GM18507 (cell line): ENCODE results near the gene SLC6A8.

Source experiments
- DNase-seq: peaks from one replicate; pipeline ENCODE4 v3.0.0; 2011; ENCODE audit warnings: low read depth; ENCODE audit not compliant: insufficient read length; ENCODE audit errors: extremely low spot score
- FAIRE-seq: peaks from 2 replicates; lab custom pipeline; 2011; peaks lifted over from hg19 to GRCh38; lab: Jason Lieb, UNC

The SLC6A8 gene

DNA sequence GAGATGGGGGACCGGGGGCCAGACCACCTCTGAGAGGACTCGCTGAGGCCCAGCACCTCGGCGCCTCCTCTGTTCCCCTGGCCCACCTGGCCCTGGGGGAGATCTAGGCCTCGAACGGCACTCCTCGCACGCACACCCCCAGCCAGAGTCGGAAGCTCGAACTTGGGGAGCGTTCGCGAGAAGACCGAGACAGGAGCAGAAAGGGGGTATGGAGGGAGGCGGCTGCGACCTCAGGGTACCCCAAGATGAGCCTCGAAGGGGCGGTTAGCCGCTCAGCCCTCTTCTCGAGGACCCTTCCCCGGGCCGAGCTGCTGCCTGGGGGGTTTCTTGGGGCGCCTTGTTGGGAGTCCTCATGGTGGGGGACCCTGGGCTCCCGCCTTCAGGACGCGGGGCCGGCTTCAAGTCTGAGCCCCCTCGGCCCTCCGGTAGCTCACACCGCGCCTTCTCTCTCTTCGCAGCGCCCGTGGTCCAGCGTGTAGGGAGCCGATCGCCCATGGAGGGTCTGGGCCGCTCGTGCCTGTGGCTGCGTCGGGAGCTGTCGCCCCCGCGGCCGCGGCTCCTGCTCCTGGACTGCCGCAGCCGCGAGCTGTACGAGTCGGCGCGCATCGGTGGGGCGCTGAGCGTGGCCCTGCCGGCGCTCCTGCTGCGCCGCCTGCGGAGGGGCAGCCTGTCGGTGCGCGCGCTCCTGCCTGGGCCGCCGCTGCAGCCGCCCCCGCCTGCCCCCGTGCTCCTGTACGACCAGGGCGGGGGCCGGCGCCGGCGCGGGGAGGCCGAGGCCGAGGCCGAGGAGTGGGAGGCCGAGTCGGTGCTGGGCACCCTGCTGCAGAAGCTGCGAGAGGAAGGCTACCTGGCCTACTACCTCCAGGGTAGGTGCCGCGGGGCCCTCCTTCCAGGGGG, 40.0 kb upstream of the SLC6A8 start:
- no peak for FAIRE-seq

DNA sequence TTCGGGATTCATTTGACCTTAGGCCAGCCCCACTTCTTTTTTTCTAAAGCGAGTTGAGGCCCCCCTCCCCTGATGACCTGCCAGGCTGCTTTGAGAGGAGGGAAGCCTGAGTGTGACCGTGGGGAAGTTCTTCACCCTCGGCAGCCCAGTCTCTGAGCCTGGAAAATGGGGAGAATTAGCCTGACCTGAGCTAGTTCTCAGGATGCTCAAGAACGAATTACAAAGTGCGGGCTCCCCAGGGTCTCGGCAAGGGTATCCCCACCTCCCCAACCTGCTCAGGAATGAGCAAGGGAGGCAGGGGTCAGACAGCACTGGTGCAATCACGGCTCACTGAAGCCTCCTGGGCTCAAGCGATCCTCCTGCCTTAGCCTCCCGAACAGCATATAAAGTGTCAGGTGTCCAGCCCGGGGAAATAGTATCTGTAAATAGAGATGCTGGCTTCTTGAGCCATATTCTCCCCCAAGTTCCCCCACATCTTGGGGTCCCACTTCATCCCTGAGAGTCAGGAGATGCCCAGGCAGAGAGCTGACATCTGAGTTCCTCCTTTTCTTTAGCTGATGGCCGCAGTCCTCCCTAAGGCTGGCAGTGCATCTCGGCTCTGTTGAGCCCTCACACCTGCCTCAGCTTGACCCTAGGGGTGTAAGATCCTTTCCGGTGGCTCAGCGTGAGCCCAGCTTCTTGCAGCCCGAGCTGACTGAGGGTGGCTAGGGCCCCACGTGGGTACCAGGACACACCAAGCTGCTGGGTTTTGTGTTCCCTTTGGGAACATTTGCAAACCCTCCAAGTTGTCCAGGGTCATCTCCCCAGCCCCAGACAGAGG, 39.2 kb upstream of the SLC6A8 start:
- no peak for FAIRE-seq
- no peak for DNase-seq

More for the DNA sequence above, 40.0 kb upstream of the SLC6A8 start:
- DNase-seq: no peak

DNA sequence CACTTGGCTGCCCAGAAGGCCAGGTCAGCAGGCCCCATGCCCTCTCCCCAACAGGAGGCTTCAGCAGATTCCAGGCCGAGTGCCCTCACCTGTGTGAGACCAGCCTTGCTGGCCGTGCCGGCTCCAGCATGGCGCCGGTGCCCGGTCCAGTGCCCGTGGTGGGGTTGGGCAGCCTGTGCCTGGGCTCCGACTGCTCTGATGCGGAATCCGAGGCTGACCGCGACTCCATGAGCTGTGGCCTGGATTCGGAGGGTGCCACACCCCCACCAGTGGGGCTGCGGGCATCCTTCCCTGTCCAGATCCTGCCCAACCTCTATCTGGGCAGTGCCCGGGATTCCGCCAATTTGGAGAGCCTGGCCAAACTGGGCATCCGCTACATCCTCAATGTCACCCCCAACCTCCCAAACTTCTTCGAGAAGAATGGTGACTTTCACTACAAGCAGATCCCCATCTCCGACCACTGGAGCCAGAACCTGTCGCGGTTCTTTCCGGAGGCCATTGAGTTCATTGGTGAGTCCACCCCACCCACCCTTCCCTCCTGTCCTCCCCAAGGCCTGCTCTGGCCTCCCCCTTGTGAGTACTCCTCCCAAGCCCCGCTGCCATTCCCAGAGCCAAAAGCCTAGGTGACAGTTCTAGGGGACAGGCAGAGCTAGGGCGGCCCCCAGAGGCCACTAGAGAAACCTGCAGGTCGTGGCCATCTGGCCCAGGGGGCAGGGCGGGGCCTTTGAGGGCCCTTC, 38.4 kb upstream of the SLC6A8 start:
- DNase-seq (peak; percentile 26), FAIRE-seq (peak; percentile 66)

DNA sequence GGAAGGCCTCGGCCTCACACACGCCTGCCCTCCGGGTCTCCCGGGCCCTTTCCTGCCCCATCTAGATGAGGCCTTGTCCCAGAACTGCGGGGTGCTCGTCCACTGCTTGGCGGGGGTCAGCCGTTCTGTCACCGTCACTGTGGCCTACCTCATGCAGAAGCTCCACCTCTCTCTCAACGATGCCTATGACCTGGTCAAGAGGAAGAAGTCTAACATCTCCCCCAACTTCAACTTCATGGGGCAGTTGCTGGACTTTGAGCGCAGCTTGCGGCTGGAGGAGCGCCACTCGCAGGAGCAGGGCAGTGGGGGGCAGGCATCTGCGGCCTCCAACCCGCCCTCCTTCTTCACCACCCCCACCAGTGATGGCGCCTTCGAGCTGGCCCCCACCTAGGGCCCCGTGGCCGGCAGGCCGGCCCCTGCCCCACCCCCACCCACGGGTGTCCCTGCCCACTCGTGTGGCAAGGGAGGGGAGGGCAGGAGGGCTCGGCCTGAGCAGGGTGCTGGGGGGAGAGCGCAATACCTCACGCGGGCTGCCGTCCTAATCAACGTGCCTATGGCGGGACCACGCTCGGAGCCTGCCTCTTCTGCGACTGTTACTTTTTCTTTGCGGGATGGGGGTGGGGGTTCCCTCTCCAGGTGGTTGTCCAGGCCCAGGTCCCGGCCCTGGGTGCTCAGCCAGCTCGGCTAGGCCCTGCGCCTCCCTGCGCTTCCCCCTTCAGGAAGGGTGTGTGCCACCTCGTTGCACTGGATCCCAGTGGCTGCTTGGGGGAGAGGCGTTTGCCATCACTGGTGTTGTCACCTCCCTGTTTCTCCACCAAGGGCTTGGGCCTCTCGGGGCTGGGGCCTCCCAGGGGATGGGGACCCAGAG, 37.6 kb upstream of the SLC6A8 start:
- FAIRE-seq (no peak), DNase-seq (no peak)

DNA sequence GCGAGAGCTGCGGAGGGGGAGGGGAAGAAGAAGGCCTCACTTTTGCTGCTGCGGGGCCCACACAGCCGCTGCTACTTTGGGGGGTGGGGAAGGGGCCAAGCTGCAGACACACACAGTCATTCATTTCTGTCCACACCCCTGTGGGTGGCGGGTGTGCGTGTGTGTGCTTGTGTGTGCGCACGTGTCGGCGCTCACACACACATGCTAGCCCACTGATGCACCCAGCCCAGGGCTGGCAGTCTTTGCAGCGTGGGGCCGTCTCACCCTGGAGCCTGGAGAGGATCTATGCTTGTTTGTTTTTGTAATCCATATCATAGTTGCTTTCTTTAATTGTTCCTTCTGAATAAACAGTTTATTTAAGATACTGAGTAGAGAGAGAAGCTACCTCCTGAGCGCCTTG, 36.8 kb upstream of the SLC6A8 start:
- FAIRE-seq: no peak

DNA sequence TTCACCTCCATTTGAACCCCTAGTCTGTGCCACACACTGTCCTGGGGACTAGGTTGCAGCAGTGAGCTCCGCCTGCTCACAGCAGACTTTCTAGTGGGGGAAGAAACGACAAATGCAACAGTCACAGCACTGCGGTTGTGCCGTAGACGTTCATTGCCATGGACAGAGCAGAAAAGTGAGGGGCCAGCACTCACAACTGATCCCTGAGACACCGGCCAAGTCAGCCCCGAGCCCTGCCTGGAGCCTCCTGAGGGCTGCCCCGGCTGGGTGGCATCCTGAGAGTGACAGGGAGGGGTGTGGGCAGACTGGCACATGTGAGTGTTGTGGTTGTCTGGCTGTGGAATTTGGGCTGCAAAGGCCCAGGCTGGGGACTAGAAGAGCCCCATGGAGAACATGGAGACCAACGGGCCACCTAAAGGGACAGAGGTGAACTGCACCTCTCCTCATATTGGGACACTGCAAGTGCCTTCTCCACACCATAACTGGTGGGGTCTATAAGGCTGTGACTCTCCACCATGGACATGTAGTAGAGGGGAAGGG, 36.1 kb upstream of the SLC6A8 start:
- no peak for DNase-seq
- peak; percentile 77 for FAIRE-seq

More for the DNA sequence above, 36.8 kb upstream of the SLC6A8 start:
- DNase-seq: no peak

DNA sequence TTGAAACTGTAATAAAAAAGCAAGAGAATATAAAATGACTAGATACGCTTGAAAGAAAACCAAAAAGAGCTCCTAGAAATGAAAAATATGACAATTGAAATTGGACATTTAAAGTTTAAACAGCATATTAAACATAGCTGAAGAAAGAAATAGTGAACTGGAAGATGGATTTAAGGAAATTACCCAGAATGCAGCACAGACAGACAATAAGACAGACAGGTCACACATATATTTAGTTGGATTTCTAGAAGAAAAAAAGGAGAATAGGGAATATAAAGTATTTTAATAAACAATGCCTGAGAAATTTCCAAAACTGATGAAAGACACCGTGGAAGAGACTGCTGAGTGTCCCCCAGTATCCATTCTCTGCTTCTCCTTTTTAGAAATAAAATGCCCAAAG, 34.2 kb upstream of the SLC6A8 start:
- FAIRE-seq (no peak), DNase-seq (no peak)

DNA sequence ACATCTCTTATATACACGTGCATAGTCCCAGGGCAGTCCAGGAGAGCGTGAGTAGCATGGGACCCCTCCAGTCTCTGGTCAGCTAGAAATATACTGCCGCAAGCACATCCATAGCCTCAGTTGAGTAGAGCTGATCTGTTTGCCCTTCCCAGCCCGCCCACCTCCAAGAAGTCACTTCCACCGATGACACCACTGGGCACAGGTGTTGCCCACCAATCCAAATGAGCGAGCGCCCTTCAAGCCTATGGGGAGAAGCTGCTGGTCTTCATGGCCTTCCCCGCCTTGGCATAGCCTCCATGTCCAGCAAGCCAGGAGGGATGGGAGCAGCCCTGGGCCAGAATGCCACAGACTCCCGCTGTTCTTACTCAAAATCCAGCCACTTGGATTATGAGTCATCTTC, 30.6 kb upstream of the SLC6A8 start:
- FAIRE-seq (no peak), DNase-seq (no peak)

DNA sequence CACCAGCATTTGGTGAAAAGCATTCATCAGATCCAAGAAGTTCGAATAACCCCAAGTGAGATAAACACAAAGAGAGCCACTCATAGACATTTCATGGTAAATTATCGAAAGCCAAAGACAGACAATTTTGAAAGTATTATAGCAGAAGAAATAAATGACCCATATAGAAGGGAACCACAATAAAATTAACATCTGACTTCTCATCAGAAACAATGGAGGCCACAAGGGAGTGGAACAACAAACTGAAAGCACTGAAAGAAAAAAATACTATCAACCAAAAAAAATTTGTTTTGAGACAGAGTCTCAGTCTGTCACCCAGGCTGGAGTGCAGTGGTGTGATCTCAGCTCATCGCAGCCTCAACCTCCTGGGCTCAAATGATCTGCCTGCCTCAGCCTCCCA, 28.5 kb upstream of the SLC6A8 start:
- DNase-seq (no peak), FAIRE-seq (no peak)

DNA sequence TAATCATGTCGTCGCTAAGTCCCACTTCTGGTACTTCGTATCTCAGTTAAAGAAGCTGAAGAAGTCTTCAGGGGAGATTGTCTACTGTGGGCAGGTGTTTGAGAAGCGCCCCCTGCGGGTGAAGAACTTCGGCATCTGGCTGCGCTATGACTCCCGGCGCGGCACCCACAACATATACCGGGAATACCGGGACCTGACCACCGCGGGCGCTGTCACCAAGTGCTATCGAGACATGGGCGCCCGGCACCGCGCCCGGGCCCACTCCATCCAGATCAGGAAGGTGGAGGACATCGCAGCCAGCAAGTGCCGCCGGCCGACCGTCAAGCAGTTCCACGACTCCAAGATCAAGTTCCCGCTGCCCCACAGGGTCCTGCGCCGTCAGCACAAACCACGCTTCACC, 25.5 kb upstream of the SLC6A8 start:
- no peak for DNase-seq
- no peak for FAIRE-seq

DNA sequence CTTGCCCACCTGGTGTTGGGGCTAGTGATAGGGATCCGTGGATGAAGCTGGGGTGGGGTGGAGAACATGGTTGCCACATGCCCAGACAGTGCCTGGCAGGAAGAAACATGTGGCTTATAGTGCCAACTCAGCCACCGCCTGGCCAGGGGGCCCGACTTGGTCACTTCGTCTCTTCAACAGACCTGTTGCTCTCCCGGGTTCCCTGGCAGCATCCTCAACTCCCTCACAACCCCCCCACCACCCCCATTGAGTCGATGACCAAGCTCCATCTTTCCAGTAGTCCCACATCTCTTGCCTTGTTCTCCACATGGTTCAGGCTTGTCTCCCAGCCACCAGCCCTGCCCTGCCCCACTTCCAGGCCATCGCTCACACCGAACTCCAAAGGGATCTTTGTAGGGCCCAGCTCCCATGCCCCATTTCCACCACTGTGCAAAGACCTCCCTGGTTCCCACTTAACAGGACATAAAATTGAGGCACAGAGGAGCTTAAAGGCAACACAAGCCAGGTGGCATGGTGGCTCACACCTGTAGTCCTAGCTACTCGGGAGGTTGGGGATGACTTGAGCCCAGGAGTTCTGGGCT, 21.9 kb upstream of the SLC6A8 start:
- DNase-seq (no peak), FAIRE-seq (no peak)

DNA sequence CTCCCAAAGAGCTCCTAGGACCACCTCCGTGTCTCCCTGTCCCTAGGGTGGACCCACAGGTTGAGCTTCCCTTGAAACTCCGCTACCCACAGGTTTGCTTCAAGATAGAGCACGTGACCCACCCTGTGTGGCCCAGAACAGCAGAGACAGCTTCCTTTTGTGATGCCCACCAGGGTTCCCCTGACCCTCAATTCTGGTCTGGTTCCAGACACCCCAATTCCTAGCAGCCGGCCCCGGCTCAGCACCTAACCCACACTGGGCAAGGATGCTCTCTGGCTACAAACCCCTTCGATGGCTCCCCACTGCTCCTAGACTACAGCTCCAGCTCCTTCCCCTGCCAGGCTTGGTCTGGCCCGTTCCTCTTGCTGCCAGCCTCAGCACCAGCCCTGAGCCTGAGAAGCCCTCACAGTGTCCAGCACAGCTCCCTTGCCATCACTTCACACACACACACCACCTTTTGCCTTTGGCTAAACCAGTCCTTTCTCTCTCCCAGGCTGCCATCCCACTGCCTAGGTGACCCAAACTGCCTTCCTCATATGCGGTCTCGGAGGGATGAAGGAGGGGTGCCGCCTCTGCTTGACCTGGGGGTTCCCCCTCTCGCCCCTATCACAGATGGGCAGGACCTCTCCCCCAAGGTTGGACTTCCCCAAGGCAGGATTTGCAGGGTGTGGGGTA, 20.3 kb upstream of the SLC6A8 start:
- FAIRE-seq (no peak), DNase-seq (no peak)

DNA sequence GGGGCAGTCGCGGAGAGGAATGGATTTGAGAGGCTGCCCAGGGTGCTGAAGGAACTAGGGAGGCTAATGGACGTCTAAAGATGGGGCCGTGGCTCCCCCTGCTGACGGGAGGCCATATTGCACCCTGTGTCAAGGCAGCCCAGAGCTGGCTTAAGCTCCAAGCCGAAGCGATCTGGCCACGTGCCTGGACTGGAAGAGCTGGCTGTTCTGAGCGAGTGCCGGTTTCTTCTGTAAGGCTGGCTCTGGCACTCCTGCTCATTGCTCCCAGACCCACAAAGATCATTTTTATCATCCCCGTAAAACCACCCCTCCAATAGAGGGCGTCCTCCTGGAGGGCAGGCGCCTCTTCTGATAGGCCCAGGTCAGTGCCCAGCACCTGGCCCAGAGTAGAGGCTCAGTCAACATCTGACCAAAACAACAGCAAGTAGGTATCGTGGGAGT, 19.8 kb upstream of the SLC6A8 start:
- DNase-seq: peak; percentile 55
- FAIRE-seq: peak; percentile 74

DNA sequence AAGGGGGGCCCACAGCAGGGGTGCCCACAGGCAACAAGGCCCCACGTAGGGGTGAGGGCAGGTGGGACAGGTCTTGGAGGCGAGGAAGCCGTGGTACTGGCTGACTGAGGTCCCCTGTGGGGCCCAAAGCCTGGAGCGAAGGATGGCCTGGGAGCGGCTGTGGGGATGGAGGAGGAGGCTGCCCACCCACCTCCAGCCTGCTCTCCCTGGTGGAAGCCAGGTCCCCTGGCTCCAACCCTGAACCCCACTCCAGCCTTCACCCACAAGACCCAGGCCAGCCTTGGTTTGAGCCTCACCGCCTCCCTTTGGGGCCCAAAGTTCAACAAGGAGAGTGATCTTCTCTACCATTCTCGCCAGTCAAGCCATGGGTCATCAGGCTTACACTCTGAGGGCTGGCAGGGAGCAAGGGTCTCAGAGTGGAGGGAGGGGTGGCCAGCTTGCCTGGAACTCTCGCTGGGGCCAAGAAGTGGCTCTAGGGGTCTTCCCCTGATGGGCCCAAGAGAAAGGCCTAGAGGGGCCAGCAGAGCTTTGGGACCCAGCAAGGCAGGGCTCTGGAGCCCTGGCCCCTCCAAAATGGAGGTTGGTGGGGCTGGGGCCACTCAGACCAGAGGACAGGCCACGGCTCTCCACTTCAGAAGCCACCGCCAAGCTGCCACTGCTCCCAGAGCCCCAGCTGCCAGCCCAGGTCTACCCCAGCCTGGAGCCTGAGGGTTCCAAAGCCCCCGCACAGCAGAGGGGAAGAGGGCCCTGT, 19.1 kb upstream of the SLC6A8 start:
- no peak for FAIRE-seq
- DNase-seq: no peak

DNA sequence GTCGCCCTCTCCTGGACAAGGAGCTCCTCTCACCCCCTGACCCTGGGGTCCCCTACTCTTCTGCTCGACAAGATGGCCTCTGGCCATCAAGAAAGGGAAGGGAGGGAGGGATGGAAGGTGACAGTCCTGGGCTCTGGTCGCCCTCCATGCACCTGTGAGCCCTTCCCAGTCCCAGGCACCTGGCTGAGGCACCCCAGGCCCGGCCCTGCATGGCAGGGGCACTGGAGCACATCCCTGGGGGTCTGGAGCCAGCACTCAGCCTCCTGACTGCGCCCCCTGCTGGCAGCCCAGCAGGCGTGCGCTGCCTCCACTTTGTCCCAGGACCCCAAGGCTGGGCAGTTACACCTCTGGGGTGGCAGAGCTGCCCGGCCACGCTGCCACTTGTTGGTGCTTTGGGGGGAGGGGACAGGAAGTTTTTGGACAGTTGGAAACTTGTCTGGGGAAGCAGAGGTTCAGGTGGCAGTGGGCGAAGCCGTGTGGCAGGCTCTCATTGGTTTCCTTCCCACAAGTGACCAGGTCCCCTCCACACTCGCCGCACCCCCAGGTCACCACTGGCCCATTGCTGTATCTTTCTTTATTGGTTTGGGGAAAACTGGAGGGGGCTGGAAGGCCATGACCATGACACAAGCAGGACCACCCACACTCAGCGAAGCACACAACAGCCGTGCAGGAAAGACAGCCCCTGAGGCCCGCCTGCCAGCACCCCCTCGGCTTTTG, 18.4 kb upstream of the SLC6A8 start:
- FAIRE-seq (no peak), DNase-seq (peak; percentile 26)

DNA sequence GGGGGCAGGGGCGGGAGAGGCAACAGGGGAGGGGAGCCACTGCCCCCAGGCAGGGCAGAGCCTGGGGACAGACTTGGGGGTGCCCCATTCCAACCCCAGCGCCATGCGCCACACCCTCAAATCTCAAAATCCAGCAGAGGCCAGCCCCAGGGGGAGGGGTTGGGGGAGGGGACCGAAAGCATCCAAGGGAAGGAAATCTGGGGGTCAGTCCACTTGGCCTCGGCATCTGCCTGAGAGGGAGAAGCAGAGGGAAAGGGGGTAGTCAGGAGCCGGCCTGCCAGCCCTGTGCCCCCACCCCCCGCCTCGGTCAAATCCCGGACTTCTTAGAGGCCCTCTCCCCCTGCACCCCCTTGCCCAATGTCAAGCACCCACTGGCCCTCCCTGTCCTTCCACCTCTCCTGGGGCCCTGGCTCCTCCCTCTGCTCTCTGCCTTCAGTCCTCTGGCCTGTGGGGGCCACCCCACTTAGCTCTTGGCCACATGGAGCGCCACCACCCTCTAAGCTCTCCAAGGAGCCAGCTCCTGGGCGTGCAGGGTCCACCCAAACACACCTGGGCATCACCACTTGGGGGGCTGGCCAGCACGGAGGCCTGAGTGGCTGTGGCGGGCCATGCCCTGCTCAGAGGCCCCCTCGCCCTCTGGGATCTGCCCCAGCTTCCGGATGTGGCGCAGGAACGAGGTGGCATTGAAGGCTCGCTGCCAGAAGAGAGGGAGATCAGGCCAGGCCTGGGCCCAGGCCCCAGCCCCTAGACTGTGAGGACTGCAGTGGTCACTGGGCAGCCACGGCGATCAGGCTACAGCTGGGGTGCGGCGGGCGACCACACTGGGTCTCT, 17.6 kb upstream of the SLC6A8 start:
- FAIRE-seq (no peak), DNase-seq (no peak)
